Mucosa of descending colon (tissue), 3 donors: ENCODE data around the gene ZNF17. TPM values are rescaled to one million over a fixed set of nuclear protein-coding genes. Genes with fewer than 3 reads are reported as not detected.

Source experiments
- ATAC-seq: fragments of 200-7000 bp; cut with Tn5 transposase; one replicate; pipeline ENCODE4 v1.9.1; 2020; ENCODE audit warnings: mild to moderate bottlenecking, moderate library complexity
- DNase-seq, 3 donors: peaks; one replicate each; pipeline ENCODE4 v3.0.0-alpha.2; 2020
- H3K36me3 ChIP-seq: fragments of 200-600 bp; one replicate; pipeline ENCODE4 v1.8.0; 2021; ENCODE audit warnings: low read depth, mild to moderate bottlenecking
- H3K4me1 ChIP-seq: fragments of 200-600 bp; one replicate; pipeline ENCODE4 v1.8.0; 2021; ENCODE audit warnings: low read depth, mild to moderate bottlenecking
- H3K4me3 ChIP-seq: fragments of 200-600 bp; one replicate; pipeline ENCODE4 v1.8.0; 2021; ENCODE audit warnings: mild to moderate bottlenecking
- H3K9me3 ChIP-seq: fragments of 200-600 bp; one replicate; pipeline ENCODE4 v1.8.0; 2021; ENCODE audit warnings: mild to moderate bottlenecking
- CTCF ChIP-seq: fragments of 200-600 bp; IDR thresholded peaks from one replicate; pipeline ENCODE4 v1.8.0; 2022; ENCODE audit warnings: antibody characterized with exemption, mild to moderate bottlenecking
- intact Hi-C, 2 donors: fragments of 100-400 bp; cut with DNase I in 1 of 2; cut with micrococcal nuclease in 1 of 2; formaldehyde crosslinking; loops; one replicate each; pipeline versions ENCODE4 v1.11.0 to v1.11.1; 2022; cut with DNase I, micrococcal nuclease
- total RNA-seq, 3 donors: library from RNA; stranded (reverse); fragmentation: NEBNext Ultra II Directional in 2 of 3; extraction: Animal tissue kit (Norgen Biotek cat#: 25700) in 2 of 3; gene quantifications; one replicate each; pipeline versions ENCODE4 v1.2.1 to v1.2.4, GENCODE V29; 2021 to 2023
- donor health status: DM: no; HTN: no; CAD: no; lungs with moderate emphysema.
- donor health status: DM: no; HTN: no; CAD: no.
- donor health status: DM: no; HTN: yes; CAD: no.

ZNF17 gene
- total RNA-seq, 3 donors from 2014 or later, result 8.3 to 13.4 (median 11.0) TPM

- intact Hi-C loops, result no loop called here
- DNase-seq, result no peak
These were observed 41.3 kb downstream of the ZNF17 start for GRCh38 chr19:57452307-57452706.

GRCh38 chr19:57465680-57466381 lies 54.9 kb downstream of the ZNF17 start:
- ATAC-seq, result peak; percentile 73
- H3K4me1 ChIP-seq, result no peaks in the 10 kb centered on the region
- no peak for TF ChIP-seq CTCF
- DNase-seq, result peak in 1 of 3 donors; percentile 25
- H3K36me3 ChIP-seq, result no peaks in the 10 kb centered on the region
- peaks cover 81% of the 10 kb centered on the region for H3K9me3 ChIP-seq
- intact Hi-C loops, result no loop called here
- no peak overlapping the region for H3K4me3 ChIP-seq

More at GRCh38 chr19:57452307-57452706, 41.3 kb downstream of the ZNF17 start:
- no peak overlapping the region for H3K4me3 ChIP-seq
- peaks cover 87% of the 10 kb centered on the region for H3K9me3 ChIP-seq
- ATAC-seq, result no peak
- TF ChIP-seq CTCF, result no peak
- no peaks in the 10 kb centered on the region for H3K36me3 ChIP-seq
- no peaks in the 10 kb centered on the region for H3K4me1 ChIP-seq

GRCh38 chr19:57466489-57466888 lies 55.5 kb downstream of the ZNF17 start:
- Histone ChIP-seq H3K36me3 (no peaks in the 10 kb centered on the region), H3K4me1 (no peaks in the 10 kb centered on the region), H3K9me3 (peaks cover 81% of the 10 kb centered on the region), H3K4me3 (no peak overlapping the region)
- intact Hi-C loops, result no loop called here
- DNase-seq (no peak), ATAC-seq (no peak)
- TF ChIP-seq CTCF, result no peak

Other genes with a start within 250 kb of the ZNF17 start
- not detected for gene DUXA, start 243.7 kb upstream of the ZNF17 start, total RNA-seq
- 10 to 100 TPM; 20.7 to 36.4 (median 27.2) TPM for gene ZNF264, start 219.7 kb upstream of the ZNF17 start, total RNA-seq
- 1 to 10 TPM in 1 of 3 donors, under 1 TPM in 2; 0.43 to 1.3 (median 0.98) TPM for gene AURKC, start 180.1 kb upstream of the ZNF17 start, total RNA-seq
- 10 to 100 TPM in 2 of 3 donors, 1 to 10 TPM in 1; 7.3 to 18.6 (median 10.6) TPM for gene ZNF805, start 170.5 kb upstream of the ZNF17 start, total RNA-seq
- 10 to 100 TPM; 25.7 to 55.8 (median 42.2) TPM for gene ZNF460, start 130.7 kb upstream of the ZNF17 start, total RNA-seq
- gene ZNF543, start 90.7 kb upstream of the ZNF17 start, total RNA-seq, result 1 to 10 TPM; 2.5 to 9.4 (median 3.6) TPM
- gene ZNF304, start 59.9 kb upstream of the ZNF17 start, total RNA-seq, result 10 to 100 TPM in 1 of 3 donors, 1 to 10 TPM in 2; 2.8 to 12.2 (median 4.2) TPM
- gene TRAPPC2B, start 47.6 kb upstream of the ZNF17 start, total RNA-seq, result 1 to 10 TPM; 3.4 to 8.3 (median 3.5) TPM
- 1 to 10 TPM in 2 of 3 donors, under 1 TPM in 1; 0.64 to 4.2 (median 1.6) TPM for gene ZNF547, start 47.6 kb upstream of the ZNF17 start, total RNA-seq
- 10 to 100 TPM in 2 of 3 donors, 1 to 10 TPM in 1; 8.3 to 23.2 (median 10.3) TPM for gene ZNF548, start 21.3 kb upstream of the ZNF17 start, total RNA-seq
- gene ZNF749, start 24.2 kb downstream of the ZNF17 start, total RNA-seq, result 1 to 10 TPM; 4.7 to 8.7 (median 8.0) TPM
- 1 to 10 TPM in 1 of 3 donors, not detected in 2; 2.2 TPM for gene VN1R1, start 46.0 kb downstream of the ZNF17 start, total RNA-seq
- 1 to 10 TPM; 2.9 to 10.0 (median 5.9) TPM for gene ZNF772, start 66.4 kb downstream of the ZNF17 start, total RNA-seq
- 1 to 10 TPM; 3.9 to 8.4 (median 5.2) TPM for gene ZNF419, start 76.6 kb downstream of the ZNF17 start, total RNA-seq
- gene ZNF773, start 88.8 kb downstream of the ZNF17 start, total RNA-seq, result 1 to 10 TPM; 5.7 to 6.9 (median 6.9) TPM
- gene ZNF549, start 116.2 kb downstream of the ZNF17 start, total RNA-seq, result 1 to 10 TPM; 2.3 to 6.3 (median 3.7) TPM
- gene ZNF550, start 148.7 kb downstream of the ZNF17 start, total RNA-seq, result 1 to 10 TPM; 3.0 to 7.0 (median 4.5) TPM
- gene ZNF416, start 167.8 kb downstream of the ZNF17 start, total RNA-seq, result 1 to 10 TPM; 2.0 to 5.0 (median 2.9) TPM
- 1 to 10 TPM; 1.2 to 6.2 (median 1.3) TPM for gene ZIK1, start 173.0 kb downstream of the ZNF17 start, total RNA-seq
- 1 to 10 TPM; 1.7 to 3.1 (median 2.3) TPM for gene ZNF530, start 188.7 kb downstream of the ZNF17 start, total RNA-seq
- 10 to 100 TPM in 1 of 3 donors, 1 to 10 TPM in 2; 9.0 to 20.0 (median 9.2) TPM for gene ZNF134, start 203.1 kb downstream of the ZNF17 start, total RNA-seq
- 10 to 100 TPM in 1 of 3 donors, 1 to 10 TPM in 2; 7.9 to 16.3 (median 9.4) TPM for gene ZNF211, start 222.0 kb downstream of the ZNF17 start, total RNA-seq